Measurements from ENCODE around the gene SEMG1. TPM values are rescaled to one million over a fixed set of nuclear protein-coding genes. Genes with fewer than 3 reads are reported as not detected.

SEMG1 gene
- total RNA-seq, 1 experiment from 2014 or later, result not detected

DNA sequence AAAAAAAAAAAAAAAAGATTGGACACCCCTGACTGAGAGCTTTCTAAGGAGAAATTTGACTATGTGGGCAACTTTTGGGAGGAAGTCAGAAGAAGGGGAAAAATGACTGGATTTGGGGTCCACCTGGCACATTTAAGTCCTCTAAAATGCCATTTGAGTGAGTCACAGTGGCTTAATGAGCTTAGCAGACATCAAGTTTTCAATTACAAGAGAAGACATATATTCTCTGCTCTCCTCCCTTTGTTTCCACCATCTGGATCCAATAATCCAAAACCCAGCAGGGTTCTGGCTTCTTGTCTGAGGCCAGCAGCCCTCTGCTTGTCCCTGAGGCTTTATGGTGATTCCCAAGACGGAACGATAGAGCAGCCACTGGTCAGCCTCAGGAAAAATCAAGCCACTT lies 25.2 kb upstream of the SEMG1 start:
- ATAC-seq (no peak), DNase-seq (ENCODE audit: low read depth, low spot score) (no peak)
- no peaks in the 10 kb centered on the region for H3K36me3 ChIP-seq (ENCODE audit: control insufficient read depth, insufficient read depth, low read length)
- intact Hi-C loops (cut with micrococcal nuclease; ENCODE audit: unreplicated experiment) (no loop called here), in situ Hi-C loops (cut with HindIII; ENCODE audit: low pct_unique_long_range_greater_than_20kb, low sequenced_read_pairs) (no loop called here)
- H3K4me3 ChIP-seq (ENCODE audit: low read depth in 2 of 2, low read length in 2 of 2), result no peak overlapping the region
- TF ChIP-seq, protein P1, sequence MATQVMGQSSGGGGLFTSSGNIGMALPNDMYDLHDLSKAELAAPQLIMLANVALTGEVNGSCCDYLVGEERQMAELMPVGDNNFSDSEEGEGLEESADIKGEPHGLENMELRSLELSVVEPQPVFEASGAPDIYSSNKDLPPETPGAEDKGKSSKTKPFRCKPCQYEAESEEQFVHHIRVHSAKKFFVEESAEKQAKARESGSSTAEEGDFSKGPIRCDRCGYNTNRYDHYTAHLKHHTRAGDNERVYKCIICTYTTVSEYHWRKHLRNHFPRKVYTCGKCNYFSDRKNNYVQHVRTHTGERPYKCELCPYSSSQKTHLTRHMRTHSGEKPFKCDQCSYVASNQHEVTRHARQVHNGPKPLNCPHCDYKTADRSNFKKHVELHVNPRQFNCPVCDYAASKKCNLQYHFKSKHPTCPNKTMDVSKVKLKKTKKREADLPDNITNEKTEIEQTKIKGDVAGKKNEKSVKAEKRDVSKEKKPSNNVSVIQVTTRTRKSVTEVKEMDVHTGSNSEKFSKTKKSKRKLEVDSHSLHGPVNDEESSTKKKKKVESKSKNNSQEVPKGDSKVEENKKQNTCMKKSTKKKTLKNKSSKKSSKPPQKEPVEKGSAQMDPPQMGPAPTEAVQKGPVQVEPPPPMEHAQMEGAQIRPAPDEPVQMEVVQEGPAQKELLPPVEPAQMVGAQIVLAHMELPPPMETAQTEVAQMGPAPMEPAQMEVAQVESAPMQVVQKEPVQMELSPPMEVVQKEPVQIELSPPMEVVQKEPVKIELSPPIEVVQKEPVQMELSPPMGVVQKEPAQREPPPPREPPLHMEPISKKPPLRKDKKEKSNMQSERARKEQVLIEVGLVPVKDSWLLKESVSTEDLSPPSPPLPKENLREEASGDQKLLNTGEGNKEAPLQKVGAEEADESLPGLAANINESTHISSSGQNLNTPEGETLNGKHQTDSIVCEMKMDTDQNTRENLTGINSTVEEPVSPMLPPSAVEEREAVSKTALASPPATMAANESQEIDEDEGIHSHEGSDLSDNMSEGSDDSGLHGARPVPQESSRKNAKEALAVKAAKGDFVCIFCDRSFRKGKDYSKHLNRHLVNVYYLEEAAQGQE (IDR thresholded peaks at IDR 0.05; ENCODE audit: insufficient read depth in 1 of 2, low read depth in 2 of 2, low read length in 1 of 2), result no peak
- no peak for TF ChIP-seq TCF7L2 (IDR thresholded peaks at IDR 0.05; ENCODE audit: low read depth, low read length)
- TF ChIP-seq, protein P2, sequence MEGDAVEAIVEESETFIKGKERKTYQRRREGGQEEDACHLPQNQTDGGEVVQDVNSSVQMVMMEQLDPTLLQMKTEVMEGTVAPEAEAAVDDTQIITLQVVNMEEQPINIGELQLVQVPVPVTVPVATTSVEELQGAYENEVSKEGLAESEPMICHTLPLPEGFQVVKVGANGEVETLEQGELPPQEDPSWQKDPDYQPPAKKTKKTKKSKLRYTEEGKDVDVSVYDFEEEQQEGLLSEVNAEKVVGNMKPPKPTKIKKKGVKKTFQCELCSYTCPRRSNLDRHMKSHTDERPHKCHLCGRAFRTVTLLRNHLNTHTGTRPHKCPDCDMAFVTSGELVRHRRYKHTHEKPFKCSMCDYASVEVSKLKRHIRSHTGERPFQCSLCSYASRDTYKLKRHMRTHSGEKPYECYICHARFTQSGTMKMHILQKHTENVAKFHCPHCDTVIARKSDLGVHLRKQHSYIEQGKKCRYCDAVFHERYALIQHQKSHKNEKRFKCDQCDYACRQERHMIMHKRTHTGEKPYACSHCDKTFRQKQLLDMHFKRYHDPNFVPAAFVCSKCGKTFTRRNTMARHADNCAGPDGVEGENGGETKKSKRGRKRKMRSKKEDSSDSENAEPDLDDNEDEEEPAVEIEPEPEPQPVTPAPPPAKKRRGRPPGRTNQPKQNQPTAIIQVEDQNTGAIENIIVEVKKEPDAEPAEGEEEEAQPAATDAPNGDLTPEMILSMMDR (IDR thresholded peaks at IDR 0.05), result no peak
- no peak for TF ChIP-seq POLR2AphosphoS5 (IDR thresholded peaks at IDR 0.05; ENCODE audit: low read depth, low read length)
- TF ChIP-seq SIN3A (IDR thresholded peaks at IDR 0.05; ENCODE audit: borderline replicate concordance, insufficient read depth, low read depth, low read length), result no peak
- no peaks in the 10 kb centered on the region for H3K4me1 ChIP-seq (ENCODE audit: control insufficient read depth, insufficient read depth, low read length)
- CTCF ChIA-PET, result no interaction called here
- no peaks in the 10 kb centered on the region for H3K27me3 ChIP-seq (ENCODE audit: control insufficient read depth, insufficient read depth, low read length)
- no peaks in the 10 kb centered on the region for H3K9me3 ChIP-seq (ENCODE audit: control insufficient read depth, insufficient read depth, low read depth, low read length)
- POLR2A ChIA-PET, result no interaction called here
- H3K27ac ChIP-seq (ENCODE audit: low read length), result no peak overlapping the region
- no TSS peak for BruUV-seq (replicated peaks)

DNA sequence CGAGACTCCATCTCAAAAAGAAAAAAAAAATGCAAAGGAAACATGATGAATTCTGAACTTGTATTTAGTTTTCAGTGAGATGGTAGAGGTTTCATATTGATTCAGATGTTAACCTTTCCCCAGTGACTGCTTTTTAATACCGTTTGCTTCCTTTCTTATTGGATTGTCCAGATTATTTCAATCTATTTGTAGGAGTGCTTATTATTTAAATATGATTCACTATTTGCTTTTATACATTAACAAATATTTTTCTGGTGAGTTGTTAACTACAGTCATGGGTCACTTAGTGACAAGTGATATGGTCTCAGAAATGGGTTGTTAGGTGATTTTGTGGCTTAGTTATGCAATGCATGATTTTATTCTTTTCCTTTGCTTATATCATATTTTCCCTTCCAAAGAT lies 23.7 kb upstream of the SEMG1 start:
- DNase-seq (ENCODE audit: low read depth, low spot score) (no peak), ATAC-seq (no peak)
- no peaks in the 10 kb centered on the region for H3K36me3 ChIP-seq (ENCODE audit: control insufficient read depth, insufficient read depth, low read length)
- H3K27ac ChIP-seq (ENCODE audit: low read length), result no peak overlapping the region
- no peaks in the 10 kb centered on the region for H3K4me1 ChIP-seq (ENCODE audit: control insufficient read depth, insufficient read depth, low read length)
- POLR2A ChIA-PET, result no interaction called here
- intact Hi-C loops (cut with micrococcal nuclease; ENCODE audit: unreplicated experiment) (no loop called here), in situ Hi-C loops (cut with HindIII; ENCODE audit: low pct_unique_long_range_greater_than_20kb, low sequenced_read_pairs) (no loop called here)
- no peaks in the 10 kb centered on the region for H3K27me3 ChIP-seq (ENCODE audit: control insufficient read depth, insufficient read depth, low read length)
- H3K9me3 ChIP-seq (ENCODE audit: control insufficient read depth, insufficient read depth, low read depth, low read length), result no peaks in the 10 kb centered on the region
- CTCF ChIA-PET, result interaction anchor here (0.7 kb wide), 1 partner anchor 124 kb away, joined by 3 read pairs; no protein-coding TSS in a partner anchor
- no peak for TF ChIP-seq SIN3A (IDR thresholded peaks at IDR 0.05; ENCODE audit: borderline replicate concordance, insufficient read depth, low read depth, low read length)
- no peak for TF ChIP-seq POLR2AphosphoS5 (IDR thresholded peaks at IDR 0.05; ENCODE audit: low read depth, low read length)
- no peak for TF ChIP-seq TCF7L2 (IDR thresholded peaks at IDR 0.05; ENCODE audit: low read depth, low read length)
- TF ChIP-seq, protein P2 (IDR thresholded peaks at IDR 0.05), result no peak
- TF ChIP-seq, protein P1 (IDR thresholded peaks at IDR 0.05; ENCODE audit: insufficient read depth in 1 of 2, low read depth in 2 of 2, low read length in 1 of 2), result no peak
- no TSS peak for BruUV-seq (replicated peaks)
- no peak overlapping the region for H3K4me3 ChIP-seq (ENCODE audit: low read depth in 2 of 2, low read length in 2 of 2)
